ENCODE data around the gene C13orf46. TPM values are rescaled to one million over a fixed set of nuclear protein-coding genes. Genes with fewer than 3 reads are reported as not detected.
"Not testable (repeated sequence)": the region's sequence is repeated elsewhere in the genome, so short reads cannot be mapped to it uniquely, and the experiment has no call there.

Gene C13orf46
- not detected in 2 replicates for total RNA-seq (2014; rRNA removed; shearing (Covaris generic); ENCODE audit: low replicate concordance)

- in situ Hi-C loops (cut with HindIII; ENCODE audit: low pct_unique_long_range_greater_than_20kb, low sequenced_read_pairs), result no loop called here
- no peak for DNase-seq (ENCODE audit: low read depth)
Observed at GRCh38 chr13:113973218-113974164, at the start of gene C13orf46. Gene C13orf46 (minus strand): TSS chr13:113974076. CDS start chr13:113973997, 79 bp downstream.

GRCh38 chr13:114022876-114023275 lies 49.0 kb upstream of the C13orf46 start:
- in situ Hi-C loops (cut with HindIII; ENCODE audit: low pct_unique_long_range_greater_than_20kb, low sequenced_read_pairs), result no loop called here
- DNase-seq (ENCODE audit: low read depth), result no peak

- no peak for DNase-seq (ENCODE audit: low read depth)
- in situ Hi-C loops (cut with HindIII; ENCODE audit: low pct_unique_long_range_greater_than_20kb, low sequenced_read_pairs), result no loop called here
Observed at GRCh38 chr13:114022309-114022669, 48.4 kb upstream of the C13orf46 start.

GRCh38 chr13:114021464-114022308 lies 47.8 kb upstream of the C13orf46 start:
- DNase-seq (ENCODE audit: low read depth), result no peak
- in situ Hi-C loops (cut with HindIII; ENCODE audit: low pct_unique_long_range_greater_than_20kb, low sequenced_read_pairs), result no loop called here

GRCh38 chr13:114020750-114021463 lies 47.0 kb upstream of the C13orf46 start:
- no peak for DNase-seq (ENCODE audit: low read depth)
- in situ Hi-C loops (cut with HindIII; ENCODE audit: low pct_unique_long_range_greater_than_20kb, low sequenced_read_pairs), result no loop called here

- DNase-seq (ENCODE audit: low read depth); in situ Hi-C loops (cut with HindIII; ENCODE audit: low pct_unique_long_range_greater_than_20kb, low sequenced_read_pairs): not testable (repeated sequence)
Observed at GRCh38 chr13:114020134-114020533, 46.3 kb upstream of the C13orf46 start.

GRCh38 chr13:114019367-114019766 lies 45.5 kb upstream of the C13orf46 start:
- no peak for DNase-seq (ENCODE audit: low read depth)
- in situ Hi-C loops (cut with HindIII; ENCODE audit: low pct_unique_long_range_greater_than_20kb, low sequenced_read_pairs), result no loop called here

- no peak for DNase-seq (ENCODE audit: low read depth)
- in situ Hi-C loops (cut with HindIII; ENCODE audit: low pct_unique_long_range_greater_than_20kb, low sequenced_read_pairs), result no loop called here
Observed at GRCh38 chr13:114018461-114019055, 44.7 kb upstream of the C13orf46 start.

GRCh38 chr13:114017966-114018365 lies 44.1 kb upstream of the C13orf46 start:
- no peak for DNase-seq (ENCODE audit: low read depth)
- in situ Hi-C loops (cut with HindIII; ENCODE audit: low pct_unique_long_range_greater_than_20kb, low sequenced_read_pairs), result no loop called here

- no peak for DNase-seq (ENCODE audit: low read depth)
- in situ Hi-C loops (cut with HindIII; ENCODE audit: low pct_unique_long_range_greater_than_20kb, low sequenced_read_pairs), result no loop called here
Observed at GRCh38 chr13:114017028-114017630, 43.3 kb upstream of the C13orf46 start.

GRCh38 chr13:114016321-114017027 lies 42.6 kb upstream of the C13orf46 start:
- no peak for DNase-seq (ENCODE audit: low read depth)
- in situ Hi-C loops (cut with HindIII; ENCODE audit: low pct_unique_long_range_greater_than_20kb, low sequenced_read_pairs), result no loop called here

- DNase-seq (ENCODE audit: low read depth), result no peak
- in situ Hi-C loops (cut with HindIII; ENCODE audit: low pct_unique_long_range_greater_than_20kb, low sequenced_read_pairs), result no loop called here
Observed at GRCh38 chr13:114015969-114016295, 42.1 kb upstream of the C13orf46 start.

GRCh38 chr13:114015111-114015968 lies 41.5 kb upstream of the C13orf46 start:
- in situ Hi-C loops (cut with HindIII; ENCODE audit: low pct_unique_long_range_greater_than_20kb, low sequenced_read_pairs), result no loop called here
- peak; percentile 80 for DNase-seq (ENCODE audit: low read depth)

GRCh38 chr13:114013952-114014629 lies 40.2 kb upstream of the C13orf46 start:
- in situ Hi-C loops (cut with HindIII; ENCODE audit: low pct_unique_long_range_greater_than_20kb, low sequenced_read_pairs), result no loop called here
- no peak for DNase-seq (ENCODE audit: low read depth)

- in situ Hi-C loops (cut with HindIII; ENCODE audit: low pct_unique_long_range_greater_than_20kb, low sequenced_read_pairs), result no loop called here
- no peak for DNase-seq (ENCODE audit: low read depth)
Observed at GRCh38 chr13:114013336-114013735, 39.5 kb upstream of the C13orf46 start.

GRCh38 chr13:114012921-114013320 lies 39.0 kb upstream of the C13orf46 start:
- in situ Hi-C loops (cut with HindIII; ENCODE audit: low pct_unique_long_range_greater_than_20kb, low sequenced_read_pairs), result no loop called here
- DNase-seq (ENCODE audit: low read depth), result no peak
